HG03521 (cell line): ENCODE data around the gene ARL17A.
"Not testable (repeated sequence)": the region's sequence is repeated elsewhere in the genome, so short reads cannot be mapped to it uniquely, and the experiment has no call there.

ENCODE experiments used
- ATAC-seq: cut with Tn5 transposase; IDR thresholded peaks from one replicate; pipeline ENCODE4 v1.9.1; 2021; ENCODE audit warnings: mild to moderate bottlenecking, moderate library complexity; ENCODE audit not compliant: unreplicated experiment

The ARL17A gene

GRCh38 chr17:46559155-46559554, 20.3 kb downstream of the ARL17A start:
- not testable (repeated sequence) for ATAC-seq

GRCh38 chr17:46548607-46549006, 30.9 kb downstream of the ARL17A start:
- not testable (repeated sequence) for ATAC-seq

- ATAC-seq = not testable (repeated sequence)
Measured at GRCh38 chr17:46534716-46535115, 44.8 kb downstream of the ARL17A start.

- ATAC-seq = not testable (repeated sequence)
Measured at GRCh38 chr17:46512168-46512567, 67.3 kb downstream of the ARL17A start, which contains the start of gene LRRC37A2. Gene LRRC37A2, plus strand, starts transcription at chr17:46512468. Its CDS starts 245 bp downstream, at chr17:46512713.

- ATAC-seq = not testable (repeated sequence)
Measured at GRCh38 chr17:46505896-46506295, 73.6 kb downstream of the ARL17A start.

GRCh38 chr17:46499437-46500139, 79.9 kb downstream of the ARL17A start:
- not testable (repeated sequence) for ATAC-seq

GRCh38 chr17:46492021-46492420, 87.5 kb downstream of the ARL17A start:
- not testable (repeated sequence) for ATAC-seq

- not testable (repeated sequence) for ATAC-seq
Measured at GRCh38 chr17:46481310-46481709, 98.2 kb downstream of the ARL17A start.

GRCh38 chr17:46478823-46479222, 100.7 kb downstream of the ARL17A start:
- not testable (repeated sequence) for ATAC-seq

GRCh38 chr17:46475583-46475982, 103.9 kb downstream of the ARL17A start:
- ATAC-seq = not testable (repeated sequence)

- not testable (repeated sequence) for ATAC-seq
Measured at GRCh38 chr17:46474489-46474888, 105.0 kb downstream of the ARL17A start.

- ATAC-seq = not testable (repeated sequence)
Measured at GRCh38 chr17:46467618-46468017, 111.9 kb downstream of the ARL17A start.
